ENCODE measurements around the gene METTL25.

The METTL25 gene

DNA sequence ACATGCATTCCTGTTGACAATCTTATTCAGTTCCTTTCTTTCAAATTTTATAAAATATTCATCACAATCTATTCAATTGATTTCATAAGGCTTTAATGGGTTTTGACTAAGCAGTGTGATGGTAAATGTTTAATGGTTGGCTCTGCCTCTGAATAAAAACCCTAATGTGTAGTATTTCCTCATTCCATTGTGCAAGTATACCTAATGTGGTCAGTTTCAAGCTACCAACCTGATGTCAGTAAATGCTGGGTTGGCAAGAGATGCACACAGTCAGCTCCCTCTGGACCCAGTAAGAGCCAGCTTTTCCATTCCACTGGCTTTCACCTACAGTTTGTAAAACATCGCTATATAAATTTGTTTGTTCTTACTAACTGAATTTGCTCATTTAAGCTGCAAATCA is 53.9 kb downstream of the METTL25 start:
- H3K27me3 ChIP-seq (ENCODE audit: insufficient read depth, low read depth) = no peaks in the 10 kb centered on the region
- H2AFZ ChIP-seq (ENCODE audit: low read depth) = no peak overlapping the region
- H3K27ac ChIP-seq = no peak overlapping the region
- no peak overlapping the region for H3K4me2 ChIP-seq
- H3K4me3 ChIP-seq (IDR thresholded peaks at IDR 0.05; ENCODE audit: insufficient read depth, low read depth, low read length) = no peak overlapping the region
- no peaks in the 10 kb centered on the region for H3K36me3 ChIP-seq (ENCODE audit: insufficient read depth)
- TF ChIP-seq, protein P1, sequence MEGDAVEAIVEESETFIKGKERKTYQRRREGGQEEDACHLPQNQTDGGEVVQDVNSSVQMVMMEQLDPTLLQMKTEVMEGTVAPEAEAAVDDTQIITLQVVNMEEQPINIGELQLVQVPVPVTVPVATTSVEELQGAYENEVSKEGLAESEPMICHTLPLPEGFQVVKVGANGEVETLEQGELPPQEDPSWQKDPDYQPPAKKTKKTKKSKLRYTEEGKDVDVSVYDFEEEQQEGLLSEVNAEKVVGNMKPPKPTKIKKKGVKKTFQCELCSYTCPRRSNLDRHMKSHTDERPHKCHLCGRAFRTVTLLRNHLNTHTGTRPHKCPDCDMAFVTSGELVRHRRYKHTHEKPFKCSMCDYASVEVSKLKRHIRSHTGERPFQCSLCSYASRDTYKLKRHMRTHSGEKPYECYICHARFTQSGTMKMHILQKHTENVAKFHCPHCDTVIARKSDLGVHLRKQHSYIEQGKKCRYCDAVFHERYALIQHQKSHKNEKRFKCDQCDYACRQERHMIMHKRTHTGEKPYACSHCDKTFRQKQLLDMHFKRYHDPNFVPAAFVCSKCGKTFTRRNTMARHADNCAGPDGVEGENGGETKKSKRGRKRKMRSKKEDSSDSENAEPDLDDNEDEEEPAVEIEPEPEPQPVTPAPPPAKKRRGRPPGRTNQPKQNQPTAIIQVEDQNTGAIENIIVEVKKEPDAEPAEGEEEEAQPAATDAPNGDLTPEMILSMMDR (conservative IDR thresholded peaks at IDR 0.05; ENCODE audit: low read depth, low read length) = no peak
- H4K20me1 ChIP-seq (ENCODE audit: insufficient read depth) = no peaks in the 10 kb centered on the region
- no peaks in the 10 kb centered on the region for H3K4me1 ChIP-seq (ENCODE audit: low read depth, poor library complexity, severe bottlenecking)
- no peaks in the 10 kb centered on the region for H3K79me2 ChIP-seq (ENCODE audit: insufficient read depth, low read depth)
- H3K9ac ChIP-seq = no peak overlapping the region

DNA sequence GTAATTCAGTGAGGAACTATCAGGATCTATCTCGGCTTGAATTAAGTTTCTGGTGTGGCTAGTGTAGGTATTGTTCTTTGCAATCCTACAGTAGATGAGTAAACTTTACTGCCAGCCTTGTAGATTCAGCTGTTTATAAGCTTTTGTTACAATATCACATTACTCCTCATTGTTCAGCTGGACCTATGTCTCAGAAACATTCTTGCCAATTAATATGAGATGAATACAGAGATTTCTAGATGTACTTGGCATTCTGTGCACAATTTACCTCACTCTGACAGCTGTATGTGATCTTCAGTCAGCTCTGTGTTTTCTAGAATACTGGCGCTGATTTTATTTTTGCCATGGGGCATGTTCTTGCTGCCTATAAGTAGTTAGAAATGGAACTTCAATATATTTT is 55.7 kb downstream of the METTL25 start:
- Histone ChIP-seq H4K20me1 (ENCODE audit: insufficient read depth) (no peaks in the 10 kb centered on the region), H3K4me3 (IDR thresholded peaks at IDR 0.05; ENCODE audit: insufficient read depth, low read depth, low read length) (no peak overlapping the region), H2AFZ (ENCODE audit: low read depth) (no peak overlapping the region), H3K36me3 (ENCODE audit: insufficient read depth) (no peaks in the 10 kb centered on the region), H3K27me3 (ENCODE audit: insufficient read depth, low read depth) (no peaks in the 10 kb centered on the region), H3K4me2 (no peak overlapping the region), H3K79me2 (ENCODE audit: insufficient read depth, low read depth) (no peaks in the 10 kb centered on the region), H3K9ac (no peak overlapping the region), H3K4me1 (ENCODE audit: low read depth, poor library complexity, severe bottlenecking) (no peaks in the 10 kb centered on the region), H3K27ac (no peak overlapping the region)
- TF ChIP-seq, protein P1 (conservative IDR thresholded peaks at IDR 0.05; ENCODE audit: low read depth, low read length) = no peak

DNA sequence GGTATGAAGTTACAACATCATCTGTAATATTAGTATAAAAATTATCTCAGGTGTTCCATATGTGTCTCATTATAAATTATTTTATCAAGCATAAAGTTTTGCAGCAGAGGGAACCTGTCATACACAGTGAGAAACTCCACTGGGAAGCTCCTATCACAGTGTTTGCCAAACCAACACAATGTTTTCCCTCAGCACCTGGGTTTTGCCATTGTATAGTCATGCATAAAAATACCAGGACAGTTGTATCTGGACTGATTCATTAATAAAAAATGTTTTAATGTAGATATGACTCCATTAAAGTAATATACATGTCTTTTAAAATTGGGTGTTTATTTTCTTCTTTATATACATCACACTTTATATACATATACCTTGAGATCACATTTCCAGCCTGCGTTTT is 56.6 kb downstream of the METTL25 start:
- H3K4me2 ChIP-seq = no peak overlapping the region
- H3K27me3 ChIP-seq (ENCODE audit: insufficient read depth, low read depth) = no peaks in the 10 kb centered on the region
- no peaks in the 10 kb centered on the region for H3K36me3 ChIP-seq (ENCODE audit: insufficient read depth)

DNA sequence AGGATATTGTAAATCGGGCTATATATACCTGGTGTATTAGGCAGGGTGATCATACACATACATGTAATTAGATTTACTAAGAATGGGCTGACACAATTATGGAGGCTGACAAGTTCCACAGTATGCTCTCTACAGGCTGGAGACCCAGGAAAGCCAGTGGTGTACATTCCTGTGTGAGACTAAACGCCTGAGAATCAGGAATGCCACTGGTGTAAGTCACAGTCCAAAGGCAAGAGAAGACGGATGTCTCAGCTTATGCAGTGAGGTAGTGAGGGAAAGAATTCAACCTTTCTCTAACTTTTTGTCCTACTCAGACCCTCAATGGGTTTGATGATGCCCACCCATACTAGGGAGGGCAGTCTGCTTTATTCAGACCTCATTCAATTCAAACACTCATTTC is 57.1 kb downstream of the METTL25 start:
- Histone ChIP-seq H3K4me2 (no peak overlapping the region), H3K4me1 (ENCODE audit: low read depth, poor library complexity, severe bottlenecking) (no peaks in the 10 kb centered on the region), H3K4me3 (IDR thresholded peaks at IDR 0.05; ENCODE audit: insufficient read depth, low read depth, low read length) (no peak overlapping the region), H3K9ac (no peak overlapping the region), H4K20me1 (ENCODE audit: insufficient read depth) (no peaks in the 10 kb centered on the region), H3K27ac (no peak overlapping the region), H2AFZ (ENCODE audit: low read depth) (no peak overlapping the region), H3K27me3 (ENCODE audit: insufficient read depth, low read depth) (no peaks in the 10 kb centered on the region), H3K36me3 (ENCODE audit: insufficient read depth) (no peaks in the 10 kb centered on the region), H3K79me2 (ENCODE audit: insufficient read depth, low read depth) (no peaks in the 10 kb centered on the region)
- TF ChIP-seq, protein P1 (conservative IDR thresholded peaks at IDR 0.05; ENCODE audit: low read depth, low read length) = no peak

More for the DNA sequence above, 56.6 kb downstream of the METTL25 start:
- H4K20me1 ChIP-seq (ENCODE audit: insufficient read depth) = no peaks in the 10 kb centered on the region
- no peak overlapping the region for H3K27ac ChIP-seq
- H3K4me1 ChIP-seq (ENCODE audit: low read depth, poor library complexity, severe bottlenecking) = no peaks in the 10 kb centered on the region
- no peak overlapping the region for H3K9ac ChIP-seq
- H2AFZ ChIP-seq (ENCODE audit: low read depth) = no peak overlapping the region
- TF ChIP-seq, protein P1 (conservative IDR thresholded peaks at IDR 0.05; ENCODE audit: low read depth, low read length) = no peak
- H3K79me2 ChIP-seq (ENCODE audit: insufficient read depth, low read depth) = no peaks in the 10 kb centered on the region
- no peak overlapping the region for H3K4me3 ChIP-seq (IDR thresholded peaks at IDR 0.05; ENCODE audit: insufficient read depth, low read depth, low read length)

Measured in KMS-11 (cell line).